ENCODE measurements around the gene CHKB. TPM values are rescaled to one million over a fixed set of nuclear protein-coding genes. Genes with fewer than 3 reads are reported as not detected.

CHKB gene
- total and polyA plus RNA-seq, 4 donors, result 59.4 to 142 (median 74.9) TPM

GRCh38 chr22:50605613-50606074, 23.0 kb upstream of the CHKB start:
- TF ChIP-seq CTCF (IDR thresholded peaks at IDR 0.05; ENCODE audit: control extremely low read depth, extremely low read depth), result no peak

GRCh38 chr22:50605002-50605612, 22.5 kb upstream of the CHKB start:
- Histone ChIP-seq H3K9ac (ENCODE audit: insufficient read depth in 1 of 2, low read length in 2 of 2) (no peak overlapping the region), H3K27ac (ENCODE audit: low read depth in 1 of 2, low read length in 1 of 2) (no peak overlapping the region), H3K36me3 (ENCODE audit: control insufficient read depth in 4 of 4, insufficient read depth in 4 of 4, low read length in 4 of 4) (no peaks in the 10 kb centered on the region), H3K9me3 (ENCODE audit: control insufficient read depth in 4 of 4, insufficient read depth in 3 of 4, low read length in 3 of 4) (peaks cover 0 to 6% (median 0%) of the 10 kb centered on the region in 4 donors), H3K4me3 (no peak overlapping the region), H3K27me3 (ENCODE audit: control insufficient read depth in 3 of 3, insufficient read depth in 3 of 3, low read length in 2 of 3) (peaks cover 17 to 48% (median 22%) of the 10 kb centered on the region in 3 donors), H3K4me1 (ENCODE audit: control insufficient read depth in 5 of 5, insufficient read depth in 5 of 5, low read length in 5 of 5) (peaks cover 0 to 3% (median 0%) of the 10 kb centered on the region in 5 donors)
- ATAC-seq (ENCODE audit: insufficient read depth, low FRiP score), result no peak
- TF ChIP-seq CTCF (IDR thresholded peaks at IDR 0.05; ENCODE audit: control extremely low read depth, extremely low read depth), result no peak
- WGBS, 2 donors, result 83 to 89% methylated on average over 23 of the region's 23 CpGs
- DNase-seq, result no peak

More at GRCh38 chr22:50605613-50606074, 23.0 kb upstream of the CHKB start:
- no peaks in the 10 kb centered on the region for H3K36me3 ChIP-seq (ENCODE audit: control insufficient read depth in 4 of 4, insufficient read depth in 4 of 4, low read length in 4 of 4)
- H3K27ac ChIP-seq (ENCODE audit: low read depth in 1 of 2, low read length in 1 of 2), result no peak overlapping the region
- H3K27me3 ChIP-seq (ENCODE audit: control insufficient read depth in 3 of 3, insufficient read depth in 3 of 3, low read length in 2 of 3), result peaks cover 17 to 48% (median 22%) of the 10 kb centered on the region in 3 donors
- 79 to 81% methylated on average over 20 of the region's 20 CpGs for WGBS, 2 donors
- ATAC-seq (ENCODE audit: insufficient read depth, low FRiP score), result no peak
- no peak overlapping the region for H3K9ac ChIP-seq (ENCODE audit: insufficient read depth in 1 of 2, low read length in 2 of 2)
- peaks cover 0 to 6% (median 0%) of the 10 kb centered on the region in 4 donors for H3K9me3 ChIP-seq (ENCODE audit: control insufficient read depth in 4 of 4, insufficient read depth in 3 of 4, low read length in 3 of 4)
- H3K4me1 ChIP-seq (ENCODE audit: control insufficient read depth in 5 of 5, insufficient read depth in 5 of 5, low read length in 5 of 5), result peaks cover 0 to 3% (median 0%) of the 10 kb centered on the region in 5 donors
- no peak for DNase-seq
- no peak overlapping the region for H3K4me3 ChIP-seq

GRCh38 chr22:50604256-50605001, 21.8 kb upstream of the CHKB start:
- Histone ChIP-seq H3K4me1 (ENCODE audit: control insufficient read depth in 5 of 5, insufficient read depth in 5 of 5, low read length in 5 of 5) (peaks cover 0 to 5% (median 0%) of the 10 kb centered on the region in 5 donors), H3K9ac (ENCODE audit: insufficient read depth in 1 of 2, low read length in 2 of 2) (no peak overlapping the region), H3K9me3 (ENCODE audit: control insufficient read depth in 4 of 4, insufficient read depth in 3 of 4, low read length in 3 of 4) (peaks cover 0 to 6% (median 0%) of the 10 kb centered on the region in 4 donors), H3K27ac (ENCODE audit: low read depth in 1 of 2, low read length in 1 of 2) (no peak overlapping the region), H3K4me3 (no peak overlapping the region), H3K36me3 (ENCODE audit: control insufficient read depth in 4 of 4, insufficient read depth in 4 of 4, low read length in 4 of 4) (no peaks in the 10 kb centered on the region), H3K27me3 (ENCODE audit: control insufficient read depth in 3 of 3, insufficient read depth in 3 of 3, low read length in 2 of 3) (peaks cover 22 to 54% (median 22%) of the 10 kb centered on the region in 3 donors)
- no peak for ATAC-seq (ENCODE audit: insufficient read depth, low FRiP score)
- no peak for DNase-seq
- WGBS, 2 donors, result 48 to 50% methylated on average over 76 to 103 of the region's 103 CpGs
- no peak for TF ChIP-seq CTCF (IDR thresholded peaks at IDR 0.05; ENCODE audit: control extremely low read depth, extremely low read depth)

Measured in lung (tissue), 12 donors.